Suprapubic skin (tissue), 4 donors: ENCODE results near the gene SSNA1. TPM values are rescaled to one million over a fixed set of nuclear protein-coding genes. Genes with fewer than 3 reads are reported as not detected.
A peak's percentile ranks its signal among the peaks of the same experiment; 100 is the strongest.

Source experiments
- DNase-seq, 2 donors: peaks; one replicate each; pipeline ENCODE4 v3.0.0-alpha.2; 2019; ENCODE audit warnings: low spot score in 2 of 2
- H3K27ac ChIP-seq: fragments of 200-600 bp; sonication (generic); one replicate; pipeline ENCODE4 v1.5.1; 2019
- H3K27me3 ChIP-seq: fragments of 200-600 bp; sonication (generic); one replicate; pipeline ENCODE4 v1.5.1; 2019
- H3K36me3 ChIP-seq: fragments of 200-600 bp; sonication (generic); one replicate; pipeline ENCODE4 v1.5.1; 2019
- H3K4me1 ChIP-seq: fragments of 200-600 bp; sonication (generic); one replicate; pipeline ENCODE4 v1.5.1; 2019
- H3K4me3 ChIP-seq: fragments of 200-600 bp; sonication (generic); one replicate; pipeline ENCODE4 v1.5.1; 2019; ENCODE audit warnings: mild to moderate bottlenecking
- H3K9me3 ChIP-seq: fragments of 200-600 bp; sonication (generic); one replicate; pipeline ENCODE4 v1.5.1; 2019
- CTCF ChIP-seq, 2 donors: fragments of 200-600 bp in 1 of 2; fragments of 450-650 bp in 1 of 2; sonication (generic) in 1 of 2; IDR thresholded peaks; one replicate each; pipeline ENCODE4 v1.5.1; 2016 to 2019; ENCODE audit warnings: antibody characterized with exemption in 2 of 2, mild to moderate bottlenecking in 1 of 2, moderate library complexity in 1 of 2
- EP300 ChIP-seq: sonication (generic); formaldehyde crosslinking; IDR thresholded peaks from one replicate; pipeline ENCODE4 v1.6.1; 2017; ENCODE audit warnings: antibody characterized with exemption
- POLR2A ChIP-seq, 2 donors: fragments of 450-650 bp; IDR thresholded peaks; one replicate each; pipeline ENCODE4 v1.6.1; 2017; ENCODE audit warnings: antibody characterized with exemption in 2 of 2, mild to moderate bottlenecking in 2 of 2, moderate library complexity in 2 of 2
- POLR2AphosphoS5 ChIP-seq, 3 donors: sonication (generic); formaldehyde crosslinking; IDR thresholded peaks; one replicate each; pipeline ENCODE4 v1.6.1; 2017; ENCODE audit warnings: antibody characterized with exemption in 3 of 3
- WGBS: methylation state at CpG from one replicate; pipeline ENCODE4 v1.1.5; 2018; 5-methylcytosine and 5-hydroxymethylcytosine counted together
- total RNA-seq, 4 donors: library from RNA; depleted of rRNA; stranded (reverse); fragments of >200 nt; gene quantifications; one replicate each; pipeline ENCODE4 v1.1.0, GENCODE V29; 2016

Gene SSNA1
- total RNA-seq, 4 donors from 2014 or later = 45.9 to 72.0 (median 71.1) TPM

- no peak for DNase-seq
- peaks cover 36% of the 10 kb centered on the region for H3K27me3 ChIP-seq
- H3K9me3 ChIP-seq = no peaks in the 10 kb centered on the region
- TF ChIP-seq POLR2A (IDR thresholded peaks at IDR 0.05) (no peak), EP300 (no peak), POLR2AphosphoS5 (IDR thresholded peaks at IDR 0.05) (no peak), CTCF (IDR thresholded peaks at IDR 0.05) (no peak)
- H3K4me1 ChIP-seq = no peaks in the 10 kb centered on the region
- H3K36me3 ChIP-seq = no peaks in the 10 kb centered on the region
- H3K27ac ChIP-seq = no peak overlapping the region
- H3K4me3 ChIP-seq = no peak overlapping the region
- 44% methylated on average over 17 of the region's 20 CpGs for WGBS
These were observed 38.4 kb upstream of the SSNA1 start for GRCh38 chr9:137149942-137150616.

GRCh38 chr9:137150617-137151457 is 37.6 kb upstream of the SSNA1 start:
- DNase-seq = no peak

GRCh38 chr9:137152844-137153405 is 35.6 kb upstream of the SSNA1 start:
- no peak overlapping the region for H3K4me3 ChIP-seq
- no peak overlapping the region for H3K27ac ChIP-seq
- peaks cover 35% of the 10 kb centered on the region for H3K27me3 ChIP-seq
- TF ChIP-seq CTCF (IDR thresholded peaks at IDR 0.05) = no peak
- no peak for DNase-seq
- no peaks in the 10 kb centered on the region for H3K36me3 ChIP-seq
- WGBS = 91% methylated on average over 7 of the region's 7 CpGs
- peaks cover 11% of the 10 kb centered on the region for H3K4me1 ChIP-seq
- no peaks in the 10 kb centered on the region for H3K9me3 ChIP-seq

More at GRCh38 chr9:137150617-137151457, 37.6 kb upstream of the SSNA1 start:
- no peaks in the 10 kb centered on the region for H3K4me1 ChIP-seq
- H3K36me3 ChIP-seq = no peaks in the 10 kb centered on the region
- H3K9me3 ChIP-seq = no peaks in the 10 kb centered on the region
- no peak overlapping the region for H3K4me3 ChIP-seq
- 17% methylated on average over 34 of the region's 34 CpGs for WGBS
- no peak overlapping the region for H3K27ac ChIP-seq
- no peak for TF ChIP-seq POLR2AphosphoS5 (IDR thresholded peaks at IDR 0.05)
- no peak for TF ChIP-seq POLR2A (IDR thresholded peaks at IDR 0.05)
- no peak for TF ChIP-seq CTCF (IDR thresholded peaks at IDR 0.05)
- no peak for TF ChIP-seq EP300
- H3K27me3 ChIP-seq = peaks cover 36% of the 10 kb centered on the region

GRCh38 chr9:137156567-137157375 is 31.7 kb upstream of the SSNA1 start:
- no peak for DNase-seq
- Histone ChIP-seq H3K27ac (no peak overlapping the region), H3K4me1 (peaks cover 22% of the 10 kb centered on the region), H3K27me3 (peaks cover 64% of the 10 kb centered on the region), H3K4me3 (peak overlapping the region; percentile 15), H3K9me3 (no peaks in the 10 kb centered on the region), H3K36me3 (no peaks in the 10 kb centered on the region)
- WGBS = 0% methylated on average over 2 of the region's 65 CpGs
- TF ChIP-seq POLR2A (IDR thresholded peaks at IDR 0.05) (no peak), POLR2AphosphoS5 (IDR thresholded peaks at IDR 0.05) (no peak), EP300 (no peak), CTCF (IDR thresholded peaks at IDR 0.05) (no peak)
